Keratinocyte (primary cell): ENCODE data around the gene MIGA2. TPM values are rescaled to one million over a fixed set of nuclear protein-coding genes. Genes with fewer than 3 reads are reported as not detected.

ENCODE experiments used
- DNase-seq: peaks from one replicate; pipeline ENCODE4 v3.0.0-alpha.2; 2011; ENCODE audit warnings: low read depth, missing footprints, low spot score
- FAIRE-seq: peaks from 2 replicates; lab custom pipeline; 2011; peaks lifted over from hg19 to GRCh38; lab: Jason Lieb, UNC
- H2AFZ ChIP-seq: 2 replicates; pipeline ENCODE4 v1.6.0; 2012; ENCODE audit warnings: low read length, control low read depth, inconsistent platforms; ENCODE audit not compliant: control insufficient read depth
- H3K27ac ChIP-seq: 2 replicates; pipeline ENCODE4 v1.5.1; 2011; ENCODE audit warnings: low read length; ENCODE audit not compliant: control insufficient read depth, insufficient read depth
- H3K27me3 ChIP-seq: 3 replicates; pipeline ENCODE4 v1.6.0; 2011; ENCODE audit warnings: low read length; ENCODE audit not compliant: control insufficient read depth, insufficient read depth; ENCODE audit errors: extremely low read depth
- H3K36me3 ChIP-seq, 2 experiments: 2 replicates in 1 of 2; 3 replicates in 1 of 2; pipeline ENCODE4 v1.5.1; 2011; ENCODE audit warnings: low read length in 2 of 2, mild to moderate bottlenecking in 1 of 2; ENCODE audit not compliant: control insufficient read depth in 2 of 2, insufficient read depth in 2 of 2; ENCODE audit errors: extremely low read depth in 1 of 2
- H3K4me1 ChIP-seq: 3 replicates; pipeline ENCODE4 v1.5.1; 2011; ENCODE audit warnings: low read length; ENCODE audit not compliant: control insufficient read depth, insufficient read depth; ENCODE audit errors: extremely low read depth
- H3K4me2 ChIP-seq: 3 replicates; pipeline ENCODE4 v1.6.0; 2011; ENCODE audit warnings: low read depth, low read length; ENCODE audit not compliant: control insufficient read depth, insufficient read depth; ENCODE audit errors: extremely low read depth
- H3K4me3 ChIP-seq, 3 experiments: fragments of 200-600 bp in 1 of 3; sonication (generic) in 1 of 3; 2 replicates in 2 of 3; 3 replicates in 1 of 3; pipeline ENCODE4 v1.5.1; 2011 to 2016; ENCODE audit warnings: low read length in 3 of 3, mild to moderate bottlenecking in 3 of 3, control low read depth in 2 of 3, inconsistent platforms in 1 of 3, low read depth in 1 of 3, mixed read lengths in 1 of 3, mixed run types in 1 of 3, moderate library complexity in 1 of 3; ENCODE audit not compliant: control insufficient read depth in 2 of 3, insufficient read depth in 2 of 3; ENCODE audit errors: extremely low read depth in 1 of 3
- H3K79me2 ChIP-seq: 2 replicates; pipeline ENCODE4 v1.6.0; 2012; ENCODE audit warnings: low read length; ENCODE audit not compliant: control insufficient read depth, insufficient read depth
- H3K9ac ChIP-seq: 3 replicates; pipeline ENCODE4 v1.6.0; 2011; ENCODE audit warnings: low read length; ENCODE audit not compliant: control insufficient read depth, insufficient read depth; ENCODE audit errors: extremely low read depth
- H3K9me1 ChIP-seq: 3 replicates; pipeline ENCODE4 v1.6.0; 2011; ENCODE audit warnings: low read length; ENCODE audit not compliant: control insufficient read depth, insufficient read depth; ENCODE audit errors: extremely low read depth
- H3K9me3 ChIP-seq: 2 replicates; pipeline ENCODE4 v1.5.1; 2012; ENCODE audit warnings: low read depth, low read length; ENCODE audit not compliant: control insufficient read depth
- H4K20me1 ChIP-seq: 3 replicates; pipeline ENCODE4 v1.6.0; 2011; ENCODE audit warnings: low read length; ENCODE audit not compliant: control insufficient read depth, insufficient read depth; ENCODE audit errors: extremely low read depth
- CTCF ChIP-seq, 3 experiments: IDR thresholded peaks in 1 of 3; conservative IDR thresholded peaks in 1 of 3; optimal IDR thresholded peaks in 1 of 3; 2 replicates in 2 of 3; 3 replicates in 1 of 3; pipeline versions ENCODE3 to v1.5.1; 2011; ENCODE audit warnings: low read length in 3 of 3, mild to moderate bottlenecking in 3 of 3, moderate library complexity in 2 of 3, control low read depth in 1 of 3, inconsistent platforms in 1 of 3; ENCODE audit not compliant: insufficient read depth in 2 of 3; ENCODE audit errors: extremely low read depth in 1 of 3
- EZH2 ChIP-seq: IDR thresholded peaks from one replicate; pipeline ENCODE4 v1.6.1; 2012; ENCODE audit warnings: inconsistent platforms, mild to moderate bottlenecking, low read length, moderate library complexity
- dilution Hi-C: fragments of 300-500 bp; cut with MboI; formaldehyde crosslinking; loops from one replicate; pipeline ENCODE4 v1.7.0; 2020; ENCODE audit warnings: low sequenced_read_pairs; ENCODE audit not compliant: extremely low pct_ligation_motif_present
- polyA plus RNA-seq, 5 experiments: library from polyadenylated mRNA; depleted of rRNA in 3 of 5; stranded (reverse) in 3 of 5; stranded (forward) in 1 of 5; unstranded in 1 of 5; fragments of >200 nt; gene quantifications; 1 replicate in 1 of 5; 2 replicates in 3 of 5; 3 replicates in 1 of 5; pipeline versions ENCODE4 v1.2.1 to v1.2.3, GENCODE V29; 2011 to 2012; ENCODE audit warnings: missing spikeins in 2 of 5, low read depth in 1 of 5, low replicate concordance in 1 of 5

MIGA2 gene
- polyA plus RNA-seq, 1 donor (not counting 4 experiments of a cell fraction or from before 2014, with no cell fraction given), result 8.5 TPM

- Histone ChIP-seq H3K79me2 (peaks cover 9% of the 10 kb centered on the region), H3K27me3 (no peaks in the 10 kb centered on the region), H3K9me1 (no peaks in the 10 kb centered on the region), H4K20me1 (no peaks in the 10 kb centered on the region), H3K36me3 (no peaks in the 10 kb centered on the region), H2AFZ (no peak overlapping the region), H3K4me3 (no peak overlapping the region), H3K9ac (no peak overlapping the region), H3K4me2 (no peak overlapping the region), H3K4me1 (peaks cover 13% of the 10 kb centered on the region), H3K27ac (no peak overlapping the region), H3K9me3 (no peaks in the 10 kb centered on the region)
- TF ChIP-seq CTCF (optimal IDR thresholded peaks at IDR 0.05 in 1 of 3, IDR thresholded peaks at IDR 0.05 in 1 of 3, conservative IDR thresholded peaks at IDR 0.05 in 1 of 3; ENCODE audit: extremely low read depth in 1 of 3, insufficient read depth in 2 of 3, low read length in 3 of 3), result no peak
- no peak for FAIRE-seq
- no peak for DNase-seq
- dilution Hi-C loops, result no loop called here
Observed at GRCh38 chr9:129077236-129077635, 40.8 kb downstream of the MIGA2 start.

GRCh38 chr9:129078691-129079503, 42.5 kb downstream of the MIGA2 start:
- dilution Hi-C loops, result no loop called here
- no peak for DNase-seq
- no peak overlapping the region for H3K9ac ChIP-seq
- no peaks in the 10 kb centered on the region for H3K27me3 ChIP-seq
- no peak overlapping the region for H2AFZ ChIP-seq
- FAIRE-seq, result no peak
- no peaks in the 10 kb centered on the region for H4K20me1 ChIP-seq
- no peak overlapping the region for H3K4me2 ChIP-seq
- H3K4me1 ChIP-seq, result peaks cover 14% of the 10 kb centered on the region
- H3K36me3 ChIP-seq, result peaks cover 0 to 2% of the 10 kb centered on the region in 2 experiments
- no peak for TF ChIP-seq EZH2
- no peak for TF ChIP-seq CTCF (optimal IDR thresholded peaks at IDR 0.05 in 1 of 3, IDR thresholded peaks at IDR 0.05 in 1 of 3, conservative IDR thresholded peaks at IDR 0.05 in 1 of 3; ENCODE audit: extremely low read depth in 1 of 3, insufficient read depth in 2 of 3, low read length in 3 of 3)
- H3K4me3 ChIP-seq, result no peak overlapping the region
- H3K9me3 ChIP-seq, result no peaks in the 10 kb centered on the region
- H3K27ac ChIP-seq, result no peak overlapping the region
- no peaks in the 10 kb centered on the region for H3K9me1 ChIP-seq
- H3K79me2 ChIP-seq, result peaks cover 26% of the 10 kb centered on the region
